HG03432 (cell line): ENCODE data around the gene HNRNPH1.

Experiments used
- ATAC-seq: cut with Tn5 transposase; IDR thresholded peaks from one replicate; pipeline ENCODE4 v1.9.1; 2021; ENCODE audit warnings: mild to moderate bottlenecking, moderate library complexity; ENCODE audit not compliant: unreplicated experiment

Gene HNRNPH1

GRCh38 chr5:179606071-179606909 lies 17.2 kb downstream of the HNRNPH1 start:
- ATAC-seq, result no peak

- ATAC-seq, result no peak
These were observed 18.2 kb downstream of the HNRNPH1 start for GRCh38 chr5:179605026-179605833.

- no peak for ATAC-seq
These were observed 20.2 kb downstream of the HNRNPH1 start for GRCh38 chr5:179603308-179603707.

GRCh38 chr5:179601871-179602625 lies 21.4 kb downstream of the HNRNPH1 start:
- no peak for ATAC-seq

- ATAC-seq, result no peak
These were observed 23.5 kb downstream of the HNRNPH1 start for GRCh38 chr5:179599973-179600372.

- no peak for ATAC-seq
These were observed 23.9 kb downstream of the HNRNPH1 start for GRCh38 chr5:179599566-179599965.

GRCh38 chr5:179599100-179599499 lies 24.4 kb downstream of the HNRNPH1 start:
- no peak for ATAC-seq

- no peak for ATAC-seq
These were observed 27.1 kb downstream of the HNRNPH1 start for GRCh38 chr5:179596421-179596820.

- no peak for ATAC-seq
These were observed 27.6 kb downstream of the HNRNPH1 start for GRCh38 chr5:179595916-179596315.

GRCh38 chr5:179588166-179588565 lies 35.3 kb downstream of the HNRNPH1 start:
- ATAC-seq, result no peak

GRCh38 chr5:179585941-179586401 lies 37.5 kb downstream of the HNRNPH1 start:
- ATAC-seq, result no peak

- ATAC-seq, result no peak
These were observed 46.0 kb downstream of the HNRNPH1 start for GRCh38 chr5:179577286-179577960.

GRCh38 chr5:179572386-179572785 lies 51.1 kb downstream of the HNRNPH1 start:
- ATAC-seq, result no peak

- ATAC-seq, result no peak
These were observed 54.8 kb downstream of the HNRNPH1 start for GRCh38 chr5:179568721-179569120.

- no peak for ATAC-seq
These were observed 58.9 kb downstream of the HNRNPH1 start for GRCh38 chr5:179564526-179564925.
